Measurements from ENCODE around the gene SUSD4. TPM values are rescaled to one million over a fixed set of nuclear protein-coding genes. Genes with fewer than 3 reads are reported as not detected.

Gene SUSD4
- total and polyA plus RNA-seq, 2 donors (not counting 3 experiments of a cell fraction or from before 2014, with no cell fraction given), result not detected

DNA sequence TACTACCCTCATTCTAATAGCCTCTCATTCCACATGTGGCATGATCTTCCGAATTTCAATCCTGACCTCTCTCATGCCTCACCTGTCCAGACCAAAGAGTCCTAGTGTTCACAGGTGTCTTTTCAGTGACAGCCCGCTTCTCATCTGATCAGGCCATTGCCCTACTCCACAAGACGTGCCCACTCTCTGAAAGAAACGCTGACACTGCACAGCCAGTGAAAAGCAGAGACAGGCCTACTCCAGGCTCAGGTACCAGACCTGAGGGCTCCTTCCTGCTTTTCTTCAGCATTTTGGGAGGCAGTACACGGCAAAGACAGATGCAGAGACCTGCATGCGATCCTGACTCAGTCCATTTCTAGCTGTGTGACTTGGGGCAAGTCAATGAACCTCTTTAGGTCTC is 43.0 kb downstream of the SUSD4 start:
- CTCF ChIA-PET, result no interaction called here

More for the DNA sequence above, 43.0 kb downstream of the SUSD4 start:
- no peaks in the 10 kb centered on the region for H3K79me2 ChIP-seq (ENCODE audit: control insufficient read depth, insufficient read depth, low read length)
- H4K20me1 ChIP-seq (replicated peaks; ENCODE audit: control insufficient read depth, extremely low read depth, insufficient read depth, low read length), result no peaks in the 10 kb centered on the region
- no peak overlapping the region for H3K9ac ChIP-seq (replicated peaks; ENCODE audit: extremely low read depth, insufficient read depth, low read length)
- POLR2A ChIA-PET, result no interaction called here
- no peaks in the 10 kb centered on the region for H3K9me1 ChIP-seq (replicated peaks; ENCODE audit: control insufficient read depth, extremely low read depth, insufficient read depth, low read length)
- DNase-seq (ENCODE audit: low read depth, low spot score) (no peak), FAIRE-seq (no peak)
- TF ChIP-seq, protein P1, sequence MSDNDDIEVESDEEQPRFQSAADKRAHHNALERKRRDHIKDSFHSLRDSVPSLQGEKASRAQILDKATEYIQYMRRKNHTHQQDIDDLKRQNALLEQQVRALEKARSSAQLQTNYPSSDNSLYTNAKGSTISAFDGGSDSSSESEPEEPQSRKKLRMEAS (IDR thresholded peaks at IDR 0.05; ENCODE audit: insufficient read depth, insufficient read length), result no peak
- TF ChIP-seq MYC (IDR thresholded peaks at IDR 0.05; ENCODE audit: low read depth, low read length) (no peak), JUN (IDR thresholded peaks at IDR 0.05; ENCODE audit: borderline replicate concordance, insufficient read depth, insufficient read length, low read depth) (no peak), FOS (IDR thresholded peaks at IDR 0.05; ENCODE audit: borderline replicate concordance, insufficient read depth, low read length) (no peak), EZH2 (IDR thresholded peaks at IDR 0.05; ENCODE audit: borderline replicate concordance, low read depth, low read length, severe bottlenecking) (no peak), POLR2A (IDR thresholded peaks at IDR 0.05; ENCODE audit: low read depth, low read length) (no peak), GATA2 (IDR thresholded peaks at IDR 0.05; ENCODE audit: insufficient read depth, insufficient read length, low read depth, low read length) (no peak), POLR2AphosphoS5 (IDR thresholded peaks at IDR 0.05; ENCODE audit: insufficient read depth, low read depth, low read length) (no peak)
- TF ChIP-seq, protein P2, sequence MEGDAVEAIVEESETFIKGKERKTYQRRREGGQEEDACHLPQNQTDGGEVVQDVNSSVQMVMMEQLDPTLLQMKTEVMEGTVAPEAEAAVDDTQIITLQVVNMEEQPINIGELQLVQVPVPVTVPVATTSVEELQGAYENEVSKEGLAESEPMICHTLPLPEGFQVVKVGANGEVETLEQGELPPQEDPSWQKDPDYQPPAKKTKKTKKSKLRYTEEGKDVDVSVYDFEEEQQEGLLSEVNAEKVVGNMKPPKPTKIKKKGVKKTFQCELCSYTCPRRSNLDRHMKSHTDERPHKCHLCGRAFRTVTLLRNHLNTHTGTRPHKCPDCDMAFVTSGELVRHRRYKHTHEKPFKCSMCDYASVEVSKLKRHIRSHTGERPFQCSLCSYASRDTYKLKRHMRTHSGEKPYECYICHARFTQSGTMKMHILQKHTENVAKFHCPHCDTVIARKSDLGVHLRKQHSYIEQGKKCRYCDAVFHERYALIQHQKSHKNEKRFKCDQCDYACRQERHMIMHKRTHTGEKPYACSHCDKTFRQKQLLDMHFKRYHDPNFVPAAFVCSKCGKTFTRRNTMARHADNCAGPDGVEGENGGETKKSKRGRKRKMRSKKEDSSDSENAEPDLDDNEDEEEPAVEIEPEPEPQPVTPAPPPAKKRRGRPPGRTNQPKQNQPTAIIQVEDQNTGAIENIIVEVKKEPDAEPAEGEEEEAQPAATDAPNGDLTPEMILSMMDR (IDR thresholded peaks at IDR 0.05; ENCODE audit: extremely low read depth in 1 of 2, insufficient read depth in 1 of 2, low read depth in 1 of 2, low read length in 2 of 2), result no peak
- intact Hi-C loops (cut with micrococcal nuclease), result no loop called here
- H3K4me1 ChIP-seq (ENCODE audit: control insufficient read depth, extremely low read depth, insufficient read depth, low read length), result no peaks in the 10 kb centered on the region
- dilution Hi-C loops (cut with MboI; ENCODE audit: extremely low pct_ligation_motif_present, low sequenced_read_pairs), result no loop called here
- H3K4me2 ChIP-seq (ENCODE audit: insufficient read depth, low read length), result no peak overlapping the region
- H3K36me3 ChIP-seq (ENCODE audit: control insufficient read depth in 2 of 2, extremely low read depth in 1 of 2, insufficient read depth in 2 of 2, low read length in 2 of 2), result no peaks in the 10 kb centered on the region
- no peaks in the 10 kb centered on the region for H3K27me3 ChIP-seq (ENCODE audit: control insufficient read depth in 2 of 2, insufficient read depth in 2 of 2, low read length in 2 of 2)
- no peak overlapping the region for H3K4me3 ChIP-seq (replicated peaks in 1 of 3; ENCODE audit: insufficient read depth in 1 of 3, low read depth in 1 of 3, low read length in 3 of 3)
- no peaks in the 10 kb centered on the region for H3K9me3 ChIP-seq (replicated peaks; ENCODE audit: control insufficient read depth, insufficient read depth, low read length)
- H3K27ac ChIP-seq (ENCODE audit: insufficient read depth, low read depth, low read length), result no peak overlapping the region
- no TSS peak for BruUV-seq (replicated peaks)
- no peak overlapping the region for H2AFZ ChIP-seq (ENCODE audit: low read depth, low read length)
